K562 (cell line): ENCODE data around the gene RNASEH2A. TPM values are rescaled to one million over a fixed set of nuclear protein-coding genes. Genes with fewer than 3 reads are reported as not detected.

ENCODE experiments used
- ATAC-seq: fragments of 200-7000 bp; cut with Tn5 transposase; 3 replicates; pipeline ENCODE4 v1.9.1; 2020; ENCODE audit warnings: moderate library complexity
- BruUV-seq: library from RNA; stranded (reverse); fragments of 400-500 nt; replicated peaks from 2 replicates; lab custom pipeline; 2021; lab: Mats Ljungman, UMichigan
- CTCF ChIA-PET: fragments of 300-600 bp; formaldehyde crosslinking; extraction: SDS; loops from one replicate; lab custom pipeline; 2021; ENCODE audit warnings: low intra/inter-chr PET ratio; lab: Yijun Ruan, JAX
- POLR2A ChIA-PET: fragments of 300-600, 350-650 bp; sonication (Branson Sonifier 250); formaldehyde crosslinking; extraction: SDS; loops from one replicate; lab custom pipeline; 2021; ENCODE audit warnings: antibody characterized with exemption, inconsistent platforms; lab: Yijun Ruan, JAX
- DNase-seq, 4 experiments: peaks; one replicate each; pipeline versions ENCODE4 v3.0.0 to v3.0.0-alpha.2; 2011 to 2018; ENCODE audit warnings: low spot score in 3 of 4, mixed read lengths in 3 of 4; ENCODE audit errors: extremely low read depth in 1 of 4
- FAIRE-seq: peaks from 2 replicates; lab custom pipeline; 2011; peaks lifted over from hg19 to GRCh38; lab: Jason Lieb, UNC
- H2AFZ ChIP-seq: 2 replicates; pipeline ENCODE4 v1.6.0; 2011; ENCODE audit warnings: low read depth, low read length, control low read depth, inconsistent platforms
- H3K27ac ChIP-seq: fragments of 200-600 bp; 3 replicates; pipeline ENCODE4 v1.8.0; 2011; ENCODE audit warnings: low read depth, mild to moderate bottlenecking, control low read depth, inconsistent platforms, low read length, moderate library complexity, mixed read lengths; ENCODE audit errors: extremely low read depth
- H3K27me3 ChIP-seq, 2 experiments: fragments of 300-600 bp in 1 of 2; 2 replicates in 1 of 2; 3 replicates in 1 of 2; pipeline versions ENCODE4 v1.6.0 to v1.8.0; 2011; ENCODE audit warnings: inconsistent platforms in 2 of 2, low read length in 2 of 2, mild to moderate bottlenecking in 1 of 2, mixed read lengths in 1 of 2, moderate library complexity in 1 of 2; ENCODE audit not compliant: control insufficient read depth in 2 of 2, insufficient read depth in 2 of 2
- H3K36me3 ChIP-seq: fragments of 300-600 bp; 3 replicates; pipeline ENCODE4 v1.8.0; 2011; ENCODE audit warnings: mild to moderate bottlenecking, low read length, inconsistent platforms; ENCODE audit not compliant: control insufficient read depth, insufficient read depth
- H3K4me1 ChIP-seq, 2 experiments: fragments of 200-600 bp in 1 of 2; replicated peaks in 1 of 2; 2 replicates in 1 of 2; 3 replicates in 1 of 2; pipeline versions ENCODE4 v1.5.1 to v1.8.0; 2011; ENCODE audit warnings: inconsistent platforms in 2 of 2, low read length in 2 of 2, mild to moderate bottlenecking in 1 of 2, mixed read lengths in 1 of 2, moderate library complexity in 1 of 2; ENCODE audit not compliant: control insufficient read depth in 2 of 2, insufficient read depth in 2 of 2
- H3K4me2 ChIP-seq: 2 replicates; pipeline ENCODE4 v1.6.1; 2011; ENCODE audit warnings: low read length, control low read depth, inconsistent platforms, mixed read lengths; ENCODE audit not compliant: insufficient read depth
- H3K4me3 ChIP-seq: fragments of 200-600 bp; sonication (generic), shearing (Covaris generic); 2 replicates; pipeline ENCODE4 v1.5.1; 2016; ENCODE audit warnings: control low read depth, inconsistent platforms
- H3K79me2 ChIP-seq: fragments of 200-600 bp; 3 replicates; pipeline ENCODE4 v1.8.0; 2011; ENCODE audit warnings: low read length, inconsistent platforms; ENCODE audit not compliant: control insufficient read depth, insufficient read depth
- H3K9ac ChIP-seq, 2 experiments: 2 replicates each; pipeline versions ENCODE4 v1.6.0 to v1.6.1; 2011; ENCODE audit warnings: low read depth in 2 of 2, low read length in 2 of 2, control low read depth in 1 of 2, inconsistent platforms in 1 of 2, mild to moderate bottlenecking in 1 of 2, mixed read lengths in 1 of 2; ENCODE audit not compliant: insufficient read depth in 1 of 2
- H3K9me1 ChIP-seq: one replicate; pipeline ENCODE4 v1.6.0; 2011; ENCODE audit warnings: inconsistent platforms, mild to moderate bottlenecking, low read length, moderate library complexity; ENCODE audit not compliant: control insufficient read depth, insufficient read depth
- H3K9me3 ChIP-seq: replicated peaks from 2 replicates; pipeline ENCODE4 v1.5.1; 2011; ENCODE audit warnings: low read depth, low read length, inconsistent platforms; ENCODE audit not compliant: control insufficient read depth, insufficient read depth
- H4K20me1 ChIP-seq: replicated peaks from 2 replicates; pipeline ENCODE4 v1.6.1; 2011; ENCODE audit warnings: low read length, inconsistent platforms, mixed read lengths; ENCODE audit not compliant: control insufficient read depth, insufficient read depth
- BRD4 ChIP-seq: fragments of 200-600 bp; sonication (generic); IDR thresholded peaks from 2 replicates; pipeline ENCODE4 v1.6.1; 2017; ENCODE audit warnings: inconsistent platforms
- CBFA2T2 ChIP-seq: fragments of 450-650 bp; conservative IDR thresholded peaks from 2 replicates; pipeline ENCODE4 v1.6.1; 2017; ENCODE audit warnings: mild to moderate bottlenecking
- CLOCK ChIP-seq: fragments of 250-450 bp; sonication (Bioruptor Pico); IDR thresholded peaks from 2 replicates; pipeline ENCODE4 v1.4.0; 2020; ENCODE audit warnings: mild to moderate bottlenecking, moderate library complexity, borderline replicate concordance
- DPF2 ChIP-seq: fragments of 450-650 bp; IDR thresholded peaks from 2 replicates; pipeline ENCODE4 v1.6.1; 2016
- FOS ChIP-seq: IDR thresholded peaks from 3 replicates; pipeline ENCODE4 v1.6.1; 2011; ENCODE audit not compliant: insufficient read length; ENCODE audit errors: extremely low read depth
- HES1 ChIP-seq: fragments of 450-650 bp; IDR thresholded peaks from 2 replicates; pipeline ENCODE4 v1.6.1; 2016; ENCODE audit warnings: low read depth, mild to moderate bottlenecking, moderate library complexity
- JUND ChIP-seq, 2 experiments: IDR thresholded peaks; 2 replicates in 1 of 2; 3 replicates in 1 of 2; pipeline ENCODE4 v1.6.1; 2011; ENCODE audit warnings: borderline replicate concordance in 2 of 2, low read depth in 2 of 2, low read length in 2 of 2, improper control_type of control experiment in 1 of 2, missing biosample characterization in 1 of 2, missing genetic modification characterization in 1 of 2, missing genetic modification reagents in 1 of 2
- KLF6 ChIP-seq: fragments of 250-450 bp; sonication (Bioruptor Pico); IDR thresholded peaks from 2 replicates; pipeline ENCODE4 v1.4.0; 2020; ENCODE audit warnings: mild to moderate bottlenecking, moderate library complexity, borderline replicate concordance
- NR2C1 ChIP-seq, 2 experiments: fragments of 450-650 bp; IDR thresholded peaks; 2 replicates each; pipeline ENCODE4 v1.6.1; 2017; ENCODE audit warnings: mild to moderate bottlenecking in 2 of 2, antibody characterized with exemption in 1 of 2, inconsistent platforms in 1 of 2, missing compliant biosample characterization in 1 of 2, missing genetic modification characterization in 1 of 2
- PHF20 ChIP-seq: fragments of 450-650 bp; IDR thresholded peaks from 2 replicates; pipeline ENCODE4 v1.6.1; 2018; ENCODE audit not compliant: partially characterized antibody
- POLR2AphosphoS2 ChIP-seq: IDR thresholded peaks from 2 replicates; pipeline ENCODE4 v1.6.1; 2012; ENCODE audit warnings: low read length, improper control_type of control experiment
- POLR2AphosphoS5 ChIP-seq: IDR thresholded peaks from 2 replicates; pipeline ENCODE4 v1.6.1; 2011; ENCODE audit warnings: mild to moderate bottlenecking, low read depth, low read length, moderate library complexity; ENCODE audit not compliant: control insufficient read depth, insufficient read depth
- RBBP5 ChIP-seq: fragments of 200-600 bp; sonication (generic); IDR thresholded peaks from 2 replicates; pipeline ENCODE4 v1.6.1; 2012; ENCODE audit warnings: borderline replicate concordance, mild to moderate bottlenecking, low read length, control low read depth, inconsistent platforms; ENCODE audit not compliant: insufficient read depth, poor library complexity, severe bottlenecking
- TEAD2 ChIP-seq: fragments of 450-650 bp; IDR thresholded peaks from 2 replicates; pipeline ENCODE4 v1.6.1; 2016; ENCODE audit warnings: missing genetic modification characterization, control low read depth, missing compliant biosample characterization
- TRIM28 ChIP-seq: fragments of 450-650 bp; IDR thresholded peaks from 2 replicates; pipeline ENCODE4 v1.6.1; 2017
- ZFP36 ChIP-seq: fragments of 150-350 bp; IDR thresholded peaks from 2 replicates; pipeline ENCODE4 v1.6.1; 2018; ENCODE audit warnings: low read length, low read depth; ENCODE audit not compliant: partially characterized antibody
- ZNF124 ChIP-seq: sonication (generic); formaldehyde crosslinking; IDR thresholded peaks from 2 replicates; pipeline ENCODE4 v1.8.1; 2022; ENCODE audit warnings: missing genetic modification reagents
- ZNF197 ChIP-seq: fragments of 200-800 bp; sonication (Bioruptor generic); IDR thresholded peaks from 2 replicates; pipeline ENCODE4 v1.6.1; 2016; ENCODE audit warnings: low read depth, missing genetic modification characterization, missing compliant biosample characterization
- ZNF23 ChIP-seq: fragments of 250-450 bp; sonication (Bioruptor Pico); IDR thresholded peaks from 2 replicates; pipeline ENCODE4 v1.4.0; 2020; ENCODE audit warnings: mild to moderate bottlenecking
- ZNF24 ChIP-seq: fragments of 450-650 bp; IDR thresholded peaks from 2 replicates; pipeline ENCODE4 v1.6.1; 2016
- ZNF75A ChIP-seq: fragments of 450-650 bp; formaldehyde crosslinking; IDR thresholded peaks from 2 replicates; pipeline ENCODE4 v1.4.0; 2020; ENCODE audit warnings: mild to moderate bottlenecking
- WGBS: fragments of 100-300 bp; shearing (Covaris generic); methylation state at CpG from one replicate; pipeline ENCODE4 v1.1.6; 2016; ENCODE audit warnings: low coverage, mixed read lengths; ENCODE audit not compliant: insufficient coverage; ENCODE audit errors: missing lambda C conversion rate; 5-methylcytosine and 5-hydroxymethylcytosine counted together
- in situ Hi-C: fragments of 300-500 bp; cut with MboI; formaldehyde crosslinking; loops from 4 replicates; pipeline ENCODE4 v1.15.0; 2018; ENCODE audit warnings: inconsistent platforms, mixed read lengths
- intact Hi-C: fragments of 100-400 bp; cut with micrococcal nuclease; formaldehyde crosslinking; loops from 2 replicates; pipeline ENCODE4 v1.14.2; 2022
- polyA plus RNA-seq, 8 experiments: library from polyadenylated mRNA; depleted of rRNA in 4 of 8; stranded (reverse) in 5 of 8; unstranded in 3 of 8; fragments of >200 nt; fragmentation: Nextera tagmentation in 2 of 8; fragmentation: Illumina TruSeq in 1 of 8; extraction: Ambion mirVana in 2 of 8; extraction: Trizol in 1 of 8; gene quantifications; 2 replicates each; pipeline versions ENCODE4 v1.2.1 to v1.2.3, GENCODE V29; 2011 to 2014; ENCODE audit warnings: inconsistent platforms in 1 of 8, missing spikeins in 1 of 8
- total RNA-seq, 7 experiments: library from RNA; depleted of rRNA in 6 of 7; stranded (reverse); fragments of >200 nt in 6 of 7; fragmentation: Illumina TruSeq in 2 of 7; extraction: Trizol in 2 of 7; gene quantifications; 2 replicates each; pipeline versions ENCODE4 v1.2.1 to v1.2.3, GENCODE V29; 2011 to 2021; ENCODE audit warnings: low replicate concordance in 1 of 7

RNASEH2A gene
- total and polyA plus RNA-seq, 9 of the 15 experiments (the other 6 are each of a cell fraction or from before 2014, with no cell fraction given) = 22.3 to 78.0 (median 61.7) TPM

GRCh38 chr19:12837225-12837624 is 30.8 kb downstream of the RNASEH2A start:
- no peak for ATAC-seq
- no TSS peak for BruUV-seq
- no peak overlapping the region for H3K9ac ChIP-seq
- ChIA-PET POLR2A (interaction anchor here (0.9 kb wide), 1 partner anchor 70 kb away, joined by 4 read pairs; no protein-coding TSS in a partner anchor), CTCF (no interaction called here)
- peaks cover 2% of the 10 kb centered on the region; the same call in 1 of the 3 replicates for H3K36me3 ChIP-seq
- H3K27me3 ChIP-seq = no peaks in the 10 kb centered on the region; a peak in 1 of 5 replicates
- FAIRE-seq = peak; percentile 15
- H2AFZ ChIP-seq = no peak overlapping the region
- in situ Hi-C loops (no loop called here), intact Hi-C loops (loop anchor here (5.0 kb wide), 1 partner anchor 50 kb away; the partner anchor contains the start of gene KLF1)
- no peak overlapping the region for H3K4me2 ChIP-seq
- no peak overlapping the region for H3K4me3 ChIP-seq
- peaks cover 53 to 72% of the 10 kb centered on the region in 2 experiments for H3K4me1 ChIP-seq
- no peaks in the 10 kb centered on the region for H3K9me1 ChIP-seq
- H3K9me3 ChIP-seq = no peaks in the 10 kb centered on the region
- DNase-seq = peak in 3 of 4 experiments; percentile 39 to 47 (median 44)
- no peak overlapping the region for H3K27ac ChIP-seq
- peaks cover 15% of the 10 kb centered on the region for H4K20me1 ChIP-seq
- 54% methylated on average over 4 of the region's 4 CpGs for WGBS
- H3K79me2 ChIP-seq = peaks cover 20% of the 10 kb centered on the region
- TF ChIP-seq JUND (IDR thresholded peaks at IDR 0.05; ENCODE audit: borderline replicate concordance, low read depth, low read length) = peak; percentile 54
- TF ChIP-seq JUND (tag; IDR thresholded peaks at IDR 0.05; ENCODE audit: borderline replicate concordance, low read depth, low read length) = no peak
- TF ChIP-seq NR2C1 (IDR thresholded peaks at IDR 0.05) = no peak
- no peak for TF ChIP-seq NR2C1 (tag; IDR thresholded peaks at IDR 0.05)
- TF ChIP-seq ZFP36 = peak; percentile 60
- TF ChIP-seq KLF6 (CRISPR knock-in tag) = no peak
- no peak for TF ChIP-seq POLR2AphosphoS5
- TF ChIP-seq BRD4 = no peak
- TF ChIP-seq POLR2AphosphoS2 = no peak
- TF ChIP-seq CBFA2T2 = 0 out of 2 replicates have a peak, but pooled peaks have one; percentile 2
- no peak for TF ChIP-seq CLOCK
- TF ChIP-seq ZNF197 (CRISPR knock-in tag) = no peak
- no peak for TF ChIP-seq ZNF23 (CRISPR knock-in tag)
- TF ChIP-seq RBBP5 = no peak
- TF ChIP-seq ZNF124 = no peak
- no peak for TF ChIP-seq ZNF75A (CRISPR knock-in tag)
- no peak for TF ChIP-seq TRIM28
- TF ChIP-seq DPF2 = peak; percentile 45
- TF ChIP-seq ZNF24 = peak; percentile 94
- TF ChIP-seq FOS = no peak
- no peak for TF ChIP-seq TEAD2 (tag)
- no peak for TF ChIP-seq HES1
- no peak for TF ChIP-seq PHF20
